Body of pancreas (tissue), 4 donors: ENCODE results near the gene ATG2B.

ENCODE experiments used
- CTCF ChIP-seq, 7 experiments: fragments of 450-650 bp in 4 of 7; fragments of 200-600 bp in 3 of 7; sonication (generic) in 3 of 7; IDR thresholded peaks; one replicate each; pipeline ENCODE4 v1.5.1; 2016 to 2019; ENCODE audit warnings: antibody characterized with exemption in 7 of 7
- POLR2A ChIP-seq, 3 donors: fragments of 450-650 bp; IDR thresholded peaks; one replicate each; pipeline ENCODE4 v1.6.1; 2016; ENCODE audit warnings: antibody characterized with exemption in 3 of 3, mild to moderate bottlenecking in 2 of 3

GRCh38 chr14:96408608-96409007 lies 45.5 kb upstream of the ATG2B start:
- TF ChIP-seq CTCF (IDR thresholded peaks at IDR 0.05) (no peak), POLR2A (IDR thresholded peaks at IDR 0.05) (no peak)
